ENCODE results near the gene PRR14L.

DNA sequence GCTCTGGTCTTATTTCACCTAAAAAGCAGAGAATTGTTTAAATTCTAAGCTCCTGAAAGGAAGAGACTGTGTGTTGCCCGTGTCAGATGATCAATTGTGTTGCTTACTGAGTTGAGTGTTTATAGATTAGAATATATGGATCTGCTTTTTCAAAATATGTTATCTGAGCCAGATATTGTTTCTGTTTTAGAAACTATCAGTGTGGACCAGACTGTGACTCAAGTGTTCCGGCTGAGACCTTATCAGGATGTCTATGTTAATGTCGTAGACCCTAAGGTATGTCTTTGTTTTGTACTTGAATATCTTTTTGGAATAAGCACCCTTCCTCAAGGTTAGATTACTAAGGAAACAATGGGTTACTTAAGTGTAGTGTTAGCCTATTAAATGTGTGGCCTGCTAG is 14.9 kb upstream of the PRR14L start:
- TF ChIP-seq, protein P1, sequence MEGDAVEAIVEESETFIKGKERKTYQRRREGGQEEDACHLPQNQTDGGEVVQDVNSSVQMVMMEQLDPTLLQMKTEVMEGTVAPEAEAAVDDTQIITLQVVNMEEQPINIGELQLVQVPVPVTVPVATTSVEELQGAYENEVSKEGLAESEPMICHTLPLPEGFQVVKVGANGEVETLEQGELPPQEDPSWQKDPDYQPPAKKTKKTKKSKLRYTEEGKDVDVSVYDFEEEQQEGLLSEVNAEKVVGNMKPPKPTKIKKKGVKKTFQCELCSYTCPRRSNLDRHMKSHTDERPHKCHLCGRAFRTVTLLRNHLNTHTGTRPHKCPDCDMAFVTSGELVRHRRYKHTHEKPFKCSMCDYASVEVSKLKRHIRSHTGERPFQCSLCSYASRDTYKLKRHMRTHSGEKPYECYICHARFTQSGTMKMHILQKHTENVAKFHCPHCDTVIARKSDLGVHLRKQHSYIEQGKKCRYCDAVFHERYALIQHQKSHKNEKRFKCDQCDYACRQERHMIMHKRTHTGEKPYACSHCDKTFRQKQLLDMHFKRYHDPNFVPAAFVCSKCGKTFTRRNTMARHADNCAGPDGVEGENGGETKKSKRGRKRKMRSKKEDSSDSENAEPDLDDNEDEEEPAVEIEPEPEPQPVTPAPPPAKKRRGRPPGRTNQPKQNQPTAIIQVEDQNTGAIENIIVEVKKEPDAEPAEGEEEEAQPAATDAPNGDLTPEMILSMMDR (IDR thresholded peaks at IDR 0.05) = no peak
- no peak for TF ChIP-seq EP300 (IDR thresholded peaks at IDR 0.05)
- no peak for TF ChIP-seq POLR2A (IDR thresholded peaks at IDR 0.05; ENCODE audit: low read depth)
- TF ChIP-seq POLR2AphosphoS5 (IDR thresholded peaks at IDR 0.05) = no peak
